HCT116 (cell line): ENCODE results near the gene RNASET2. TPM values are rescaled to one million over a fixed set of nuclear protein-coding genes. Genes with fewer than 3 reads are reported as not detected.

ENCODE experiments used
- ATAC-seq: fragments of 200-7000 bp; cut with Tn5 transposase; 2 replicates; pipeline ENCODE4 v1.9.1; 2020; ENCODE audit warnings: mild to moderate bottlenecking, moderate library complexity
- BruUV-seq: library from RNA; stranded (reverse); fragments of 400-500 nt; replicated peaks from 2 replicates; lab custom pipeline; 2021; lab: Mats Ljungman, UMichigan
- CTCF ChIA-PET: fragments of 300-600 bp; sonication (Branson Sonifier 250); formaldehyde crosslinking; loops from one replicate; lab custom pipeline; 2021; ENCODE audit warnings: antibody characterized with exemption; lab: Charles Lee
- POLR2A ChIA-PET: fragments of 300-600, 350-600 bp; sonication (Branson Sonifier 250); formaldehyde crosslinking; loops from one replicate; lab custom pipeline; 2021; ENCODE audit warnings: antibody characterized with exemption; lab: Charles Lee
- RAD21 ChIA-PET, 2 experiments: fragments of 300-600 bp; sonication (Branson Sonifier 250); formaldehyde crosslinking; loops; one replicate each; lab custom pipeline; 2023; ENCODE audit warnings: low total read pairs in 2 of 2; ENCODE audit not compliant: uncharacterized antibody in 2 of 2, unreplicated experiment in 2 of 2, low non-redundant PET in 1 of 2; lab: Charles Lee
- DNase-seq: peaks from one replicate; pipeline ENCODE4 v3.0.0-alpha.2; 2010; ENCODE audit warnings: low read depth, low spot score
- H2AFZ ChIP-seq: fragments of 200-600 bp; shearing (Covaris generic), sonication (generic); 2 replicates; pipeline ENCODE4 v1.6.1; 2017; ENCODE audit warnings: low read depth, mixed run types, mixed read lengths, antibody characterized with exemption, low read length; ENCODE audit not compliant: poor library complexity, severe bottlenecking
- H3K27ac ChIP-seq: 2 replicates; pipeline ENCODE4 v1.5.1; 2012; ENCODE audit warnings: low read depth, low read length
- H3K27me3 ChIP-seq: fragments of 200-600 bp; sonication (generic); 2 replicates; pipeline ENCODE4 v1.6.1; 2016; ENCODE audit warnings: mixed run types, low read length, mixed read lengths; ENCODE audit not compliant: insufficient read depth
- H3K36me3 ChIP-seq, 2 experiments: fragments of 200-500 bp in 1 of 2; fragments of 200-600 bp in 1 of 2; sonication (Bioruptor generic) in 1 of 2; sonication (generic) in 1 of 2; 2 replicates each; pipeline versions ENCODE4 v1.5.1 to v1.6.1; 2014 to 2016; ENCODE audit warnings: low read length in 2 of 2, inconsistent platforms in 1 of 2, mixed read lengths in 1 of 2, mixed run types in 1 of 2; ENCODE audit not compliant: insufficient read depth in 2 of 2, control insufficient read depth in 1 of 2
- H3K4me1 ChIP-seq, 2 experiments: fragments of 200-600 bp in 1 of 2; sonication (generic) in 1 of 2; 2 replicates each; pipeline versions ENCODE4 v1.5.1 to v1.6.1; 2012 to 2017; ENCODE audit warnings: low read length in 2 of 2, inconsistent platforms in 1 of 2, mild to moderate bottlenecking in 1 of 2, mixed read lengths in 1 of 2, mixed run types in 1 of 2, moderate library complexity in 1 of 2; ENCODE audit not compliant: insufficient read depth in 2 of 2, control insufficient read depth in 1 of 2
- H3K4me2 ChIP-seq: fragments of 200-600 bp; sonication (generic); 2 replicates; pipeline ENCODE4 v1.6.1; 2017; ENCODE audit warnings: mixed run types, low read length, mixed read lengths
- H3K4me3 ChIP-seq, 2 experiments: fragments of 200-600 bp in 1 of 2; sonication (generic) in 1 of 2; replicated peaks in 1 of 2; 2 replicates each; pipeline ENCODE4 v1.5.1; 2011 to 2016; ENCODE audit warnings: low read length in 2 of 2, control low read depth in 1 of 2, low read depth in 1 of 2, mild to moderate bottlenecking in 1 of 2, mixed read lengths in 1 of 2, mixed run types in 1 of 2
- H3K79me2 ChIP-seq: fragments of 200-600 bp; sonication (generic); 2 replicates; pipeline ENCODE4 v1.6.1; 2017; ENCODE audit warnings: mild to moderate bottlenecking, mixed run types, low read length, moderate library complexity, mixed read lengths; ENCODE audit not compliant: insufficient read depth
- H3K9ac ChIP-seq: fragments of 200-600 bp; sonication (generic); 2 replicates; pipeline ENCODE4 v1.6.1; 2016; ENCODE audit warnings: low read length, mixed read lengths
- H3K9me2 ChIP-seq: fragments of 200-600 bp; sonication (generic), shearing (Covaris generic); 2 replicates; pipeline ENCODE4 v1.6.1; 2017; ENCODE audit warnings: mixed run types, mild to moderate bottlenecking, moderate library complexity; ENCODE audit not compliant: insufficient read depth
- H3K9me3 ChIP-seq, 2 experiments: fragments of 200-500 bp in 1 of 2; fragments of 200-600 bp in 1 of 2; sonication (Bioruptor generic) in 1 of 2; sonication (generic) in 1 of 2; 2 replicates each; pipeline ENCODE4 v1.6.1; 2014 to 2017; ENCODE audit warnings: low read length in 2 of 2, mixed read lengths in 2 of 2, inconsistent platforms in 1 of 2, low read depth in 1 of 2, mild to moderate bottlenecking in 1 of 2, mixed run types in 1 of 2, moderate library complexity in 1 of 2; ENCODE audit not compliant: control insufficient read depth in 1 of 2, insufficient read depth in 1 of 2
- H4K20me1 ChIP-seq: fragments of 200-600 bp; sonication (generic), shearing (Covaris generic); 2 replicates; pipeline ENCODE4 v1.6.1; 2017; ENCODE audit warnings: mixed run types, mild to moderate bottlenecking, moderate library complexity; ENCODE audit not compliant: insufficient read depth
- ATF3 ChIP-seq: IDR thresholded peaks from 2 replicates; pipeline ENCODE4 v1.6.1; 2012
- CEBPB ChIP-seq: IDR thresholded peaks from 2 replicates; pipeline ENCODE4 v1.6.1; 2012; ENCODE audit warnings: low read depth
- EGR1 ChIP-seq: IDR thresholded peaks from 2 replicates; pipeline ENCODE4 v1.6.1; 2012; ENCODE audit warnings: low read depth
- EZH2 ChIP-seq: fragments of 200-600 bp; sonication (generic); IDR thresholded peaks from 2 replicates; pipeline ENCODE4 v1.6.1; 2017; ENCODE audit warnings: antibody characterized with exemption, mixed run types
- EZH2phosphoT487 ChIP-seq: fragments of 200-600 bp; IDR thresholded peaks from 2 replicates; pipeline ENCODE4 v1.6.1; 2018; ENCODE audit warnings: antibody characterized with exemption, borderline replicate concordance
- RAD21 ChIP-seq: IDR thresholded peaks from 2 replicates; pipeline ENCODE4 v1.6.1; 2012; ENCODE audit warnings: low read depth, mild to moderate bottlenecking
- SP1 ChIP-seq: IDR thresholded peaks from 2 replicates; pipeline ENCODE4 v1.6.1; 2012; ENCODE audit warnings: low read depth
- SRF ChIP-seq: IDR thresholded peaks from 2 replicates; pipeline ENCODE4 v1.6.1; 2012; ENCODE audit warnings: low read depth
- TCF7L2 ChIP-seq: IDR thresholded peaks from 2 replicates; pipeline ENCODE4 v1.7.0; 2011; ENCODE audit warnings: borderline replicate concordance, inconsistent platforms; ENCODE audit not compliant: insufficient read depth, insufficient read length; ENCODE audit errors: extremely low read depth
- ZFX ChIP-seq: fragments of 450-650 bp; IDR thresholded peaks from 2 replicates; pipeline ENCODE4 v1.6.1; 2017
- intact Hi-C: fragments of 100-400 bp; cut with micrococcal nuclease; formaldehyde crosslinking; loops from 2 replicates; pipeline ENCODE4 v1.10.0; 2022
- total RNA-seq: library from RNA; stranded (reverse); gene quantifications from one replicate; pipeline ENCODE4 v1.2.1, GENCODE V29; 2021; ENCODE audit not compliant: unreplicated experiment
- TF ChIP-seq, protein P1 (sequence below): IDR thresholded peaks from 2 replicates; pipeline ENCODE4 v1.6.1; 2011; ENCODE audit warnings: mild to moderate bottlenecking, low read length, moderate library complexity; ENCODE audit not compliant: insufficient replicate concordance; ENCODE audit errors: extremely low read depth
- TF ChIP-seq, protein P2 (sequence below): IDR thresholded peaks from 2 replicates; pipeline ENCODE4 v1.6.1; 2012

RNASET2 gene
- total RNA-seq, 1 experiment from 2014 or later, result 32.8 TPM

- H2AFZ ChIP-seq, result no peak overlapping the region
- BruUV-seq, result no TSS peak
- H3K79me2 ChIP-seq, result no peaks in the 10 kb centered on the region
- POLR2A ChIA-PET, result no interaction called here
- H3K9me3 ChIP-seq, result no peaks in the 10 kb centered on the region
- H3K4me2 ChIP-seq, result no peak overlapping the region
- intact Hi-C loops, result no loop called here
- H3K9me2 ChIP-seq, result no peaks in the 10 kb centered on the region
- no peak overlapping the region for H3K9ac ChIP-seq
- ATAC-seq (no peak), DNase-seq (no peak)
- H3K4me1 ChIP-seq, result peaks cover 10 to 19% of the 10 kb centered on the region in 2 experiments
- RAD21 ChIA-PET, result no interaction called here
- TF ChIP-seq, protein P1, sequence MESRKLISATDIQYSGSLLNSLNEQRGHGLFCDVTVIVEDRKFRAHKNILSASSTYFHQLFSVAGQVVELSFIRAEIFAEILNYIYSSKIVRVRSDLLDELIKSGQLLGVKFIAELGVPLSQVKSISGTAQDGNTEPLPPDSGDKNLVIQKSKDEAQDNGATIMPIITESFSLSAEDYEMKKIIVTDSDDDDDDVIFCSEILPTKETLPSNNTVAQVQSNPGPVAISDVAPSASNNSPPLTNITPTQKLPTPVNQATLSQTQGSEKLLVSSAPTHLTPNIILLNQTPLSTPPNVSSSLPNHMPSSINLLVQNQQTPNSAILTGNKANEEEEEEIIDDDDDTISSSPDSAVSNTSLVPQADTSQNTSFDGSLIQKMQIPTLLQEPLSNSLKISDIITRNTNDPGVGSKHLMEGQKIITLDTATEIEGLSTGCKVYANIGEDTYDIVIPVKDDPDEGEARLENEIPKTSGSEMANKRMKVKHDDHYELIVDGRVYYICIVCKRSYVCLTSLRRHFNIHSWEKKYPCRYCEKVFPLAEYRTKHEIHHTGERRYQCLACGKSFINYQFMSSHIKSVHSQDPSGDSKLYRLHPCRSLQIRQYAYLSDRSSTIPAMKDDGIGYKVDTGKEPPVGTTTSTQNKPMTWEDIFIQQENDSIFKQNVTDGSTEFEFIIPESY, result no peak
- TF ChIP-seq ZFX, result no peak
- no peak for TF ChIP-seq EZH2phosphoT487
- no peak for TF ChIP-seq EZH2
- TF ChIP-seq, protein P2, sequence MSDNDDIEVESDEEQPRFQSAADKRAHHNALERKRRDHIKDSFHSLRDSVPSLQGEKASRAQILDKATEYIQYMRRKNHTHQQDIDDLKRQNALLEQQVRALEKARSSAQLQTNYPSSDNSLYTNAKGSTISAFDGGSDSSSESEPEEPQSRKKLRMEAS, result no peak
- no peak for TF ChIP-seq CEBPB
- no peaks in the 10 kb centered on the region for H4K20me1 ChIP-seq
- H3K27me3 ChIP-seq, result no peaks in the 10 kb centered on the region
- CTCF ChIA-PET, result no interaction called here
- H3K36me3 ChIP-seq, result no peaks in the 10 kb centered on the region
- H3K27ac ChIP-seq, result no peak overlapping the region
- no peak overlapping the region for H3K4me3 ChIP-seq
Measured at GRCh38 chr6:166938150-166938549, 18.2 kb downstream of the RNASET2 start.

DNA sequence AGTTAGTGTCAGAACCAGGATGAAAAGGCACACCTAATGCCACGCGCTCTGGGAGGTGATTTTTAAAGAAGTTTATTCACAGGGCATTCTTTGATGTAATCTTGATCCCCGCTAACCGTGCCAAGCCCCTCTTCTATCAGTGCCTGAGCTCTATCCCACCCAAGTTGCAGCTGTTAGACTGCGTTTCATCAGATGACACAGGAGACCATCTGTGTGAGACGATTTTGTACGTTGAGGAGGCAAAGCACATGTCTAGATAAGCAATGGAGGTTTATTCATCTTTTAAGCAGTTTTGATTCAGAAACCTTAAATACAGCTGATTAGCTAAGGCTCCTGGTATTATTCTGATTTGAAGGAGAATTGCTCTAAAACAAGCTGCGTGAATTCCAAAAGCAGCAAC is 18.6 kb downstream of the RNASET2 start:
- no peak for DNase-seq
- ATAC-seq, result no peak
- H3K27me3 ChIP-seq, result no peaks in the 10 kb centered on the region
- RAD21 ChIA-PET, result no interaction called here
- H4K20me1 ChIP-seq, result no peaks in the 10 kb centered on the region
- no peaks in the 10 kb centered on the region for H3K9me3 ChIP-seq
- POLR2A ChIA-PET, result no interaction called here
- no peak overlapping the region for H3K4me2 ChIP-seq
- no peak overlapping the region for H3K4me3 ChIP-seq
- CTCF ChIA-PET, result no interaction called here
- no TSS peak for BruUV-seq
- no peaks in the 10 kb centered on the region for H3K9me2 ChIP-seq
- no peaks in the 10 kb centered on the region for H3K79me2 ChIP-seq
- intact Hi-C loops, result no loop called here
- no peak overlapping the region for H3K27ac ChIP-seq
- H3K9ac ChIP-seq, result no peak overlapping the region
- H3K36me3 ChIP-seq, result no peaks in the 10 kb centered on the region
- no peak overlapping the region for H2AFZ ChIP-seq
- peaks cover 10 to 19% of the 10 kb centered on the region in 2 experiments for H3K4me1 ChIP-seq
- TF ChIP-seq SP1 (no peak), EGR1 (no peak), EZH2phosphoT487 (no peak), SRF (no peak), EZH2 (no peak), RAD21 (no peak), ZFX (no peak), ATF3 (no peak), TCF7L2 (no peak)
- TF ChIP-seq, protein P1, result no peak
- TF ChIP-seq, protein P2, result no peak
